Kidney (tissue), 14 donors: Measurements from ENCODE around the gene GREB1. TPM values are rescaled to one million over a fixed set of nuclear protein-coding genes. Genes with fewer than 3 reads are reported as not detected.

ENCODE experiments used
- DNase-seq, 5 donors: peaks; one replicate each; pipeline ENCODE4 v3.0.0-alpha.2; 2013 to 2020
- FAIRE-seq: peaks from 2 replicates; lab custom pipeline; 2012; peaks lifted over from hg19 to GRCh38; lab: Jason Lieb, UNC
- H3K27ac ChIP-seq, 2 donors: one replicate each; pipeline ENCODE4 v1.7.0; 2013; ENCODE audit warnings: low read depth in 2 of 2, low read length in 2 of 2, inconsistent platforms in 1 of 2
- H3K27me3 ChIP-seq: one replicate; pipeline ENCODE4 v1.7.1; 2013; ENCODE audit warnings: low read length, inconsistent platforms; ENCODE audit not compliant: control insufficient read depth, insufficient read depth
- H3K36me3 ChIP-seq, 3 donors: one replicate each; pipeline versions ENCODE4 v1.7.0 to v1.7.1; 2013; ENCODE audit warnings: low read length in 3 of 3, control low read depth in 1 of 3, inconsistent platforms in 1 of 3; ENCODE audit not compliant: insufficient read depth in 3 of 3, control insufficient read depth in 2 of 3
- H3K4me1 ChIP-seq, 3 donors: one replicate each; pipeline versions ENCODE4 v1.7.0 to v1.7.1; 2013; ENCODE audit warnings: low read length in 3 of 3, inconsistent platforms in 1 of 3, low read depth in 1 of 3; ENCODE audit not compliant: control insufficient read depth in 2 of 3, insufficient read depth in 2 of 3
- H3K4me3 ChIP-seq, 3 donors: one replicate each; pipeline versions ENCODE4 v1.7.0 to v1.8.1; 2013; ENCODE audit warnings: low read length in 3 of 3, control low read depth in 1 of 3, inconsistent platforms in 1 of 3
- H3K9ac ChIP-seq, 3 donors: one replicate each; pipeline versions ENCODE4 v1.7.0 to v1.7.1; 2013; ENCODE audit warnings: low read length in 3 of 3, control low read depth in 1 of 3, inconsistent platforms in 1 of 3
- H3K9me3 ChIP-seq, 3 donors: one replicate each; pipeline versions ENCODE4 v1.7.0 to v1.7.1; 2013; ENCODE audit warnings: low read length in 3 of 3, control low read depth in 1 of 3, inconsistent platforms in 1 of 3; ENCODE audit not compliant: control insufficient read depth in 2 of 3, insufficient read depth in 1 of 3
- intact Hi-C: fragments of 100-400 bp; cut with DNase I; formaldehyde crosslinking; loops from one replicate; pipeline ENCODE4 v1.11.1; 2022
- polyA plus RNA-seq: library from polyadenylated mRNA; stranded (reverse); fragments of 350-450 nt; fragmentation: Illumina TruSeq; extraction: RNeasy Lipid Tissue Mini Kit (QIAGEN cat#74804); gene quantifications from one replicate; pipeline ENCODE4 v1.2.3, GENCODE V29; 2014; ENCODE audit warnings: low read depth, low replicate concordance; ENCODE audit not compliant: insufficient read depth
- total RNA-seq: library from RNA; stranded (reverse); fragmentation: NEBNext Ultra II Directional; extraction: Animal tissue kit (Norgen Biotek cat#: 25700); gene quantifications from one replicate; pipeline ENCODE4 v1.2.1, GENCODE V29; 2021
- TF ChIP-seq, protein P1 (sequence below): IDR thresholded peaks from 3 replicates; pipeline ENCODE4 v1.5.1; 2012; ENCODE audit warnings: mild to moderate bottlenecking, moderate library complexity, borderline replicate concordance; ENCODE audit not compliant: insufficient read depth; ENCODE audit errors: extremely low read depth
- donor health status: control.
- donor health status: control.
- donor health status: control.
- donor health status: control.
- donor health status: control.
- donor health status: DM: yes; HTN: yes; CAD: no.
- donor health status: Normal renal cell carcinoma (clear cell type).

The GREB1 gene
- total and polyA plus RNA-seq, 2 donors from 2014 or later = 0.98 to 1.8 TPM

DNA sequence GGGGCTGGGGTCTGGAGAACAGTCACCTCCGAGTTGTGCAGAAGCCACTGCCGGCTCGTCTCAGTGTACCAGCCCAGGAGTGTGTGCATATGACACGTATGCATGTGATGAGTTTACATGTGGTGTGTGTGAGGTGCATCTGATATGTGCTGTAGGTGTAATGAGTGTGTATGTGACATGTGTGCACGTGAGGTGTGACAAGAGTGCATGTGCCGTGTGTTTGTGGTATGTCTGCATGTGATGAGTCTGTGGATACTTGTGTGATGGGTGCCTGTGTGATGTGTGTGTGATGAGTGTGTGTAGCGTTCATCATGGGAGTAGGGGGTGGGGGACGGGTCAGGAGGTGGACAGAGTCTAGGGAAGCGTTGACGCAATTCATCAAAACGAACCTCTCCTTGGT, 123.3 kb downstream of the GREB1 start:
- no peak overlapping the region for H3K9ac ChIP-seq
- no peaks in the 10 kb centered on the region for H3K36me3 ChIP-seq
- DNase-seq = no peak
- no peak for FAIRE-seq
- no peaks in the 10 kb centered on the region for H3K27me3 ChIP-seq
- H3K4me1 ChIP-seq = no peaks in the 10 kb centered on the region
- intact Hi-C loops = no loop called here
- no peak overlapping the region for H3K4me3 ChIP-seq
- H3K9me3 ChIP-seq = no peaks in the 10 kb centered on the region
- TF ChIP-seq, protein P1, sequence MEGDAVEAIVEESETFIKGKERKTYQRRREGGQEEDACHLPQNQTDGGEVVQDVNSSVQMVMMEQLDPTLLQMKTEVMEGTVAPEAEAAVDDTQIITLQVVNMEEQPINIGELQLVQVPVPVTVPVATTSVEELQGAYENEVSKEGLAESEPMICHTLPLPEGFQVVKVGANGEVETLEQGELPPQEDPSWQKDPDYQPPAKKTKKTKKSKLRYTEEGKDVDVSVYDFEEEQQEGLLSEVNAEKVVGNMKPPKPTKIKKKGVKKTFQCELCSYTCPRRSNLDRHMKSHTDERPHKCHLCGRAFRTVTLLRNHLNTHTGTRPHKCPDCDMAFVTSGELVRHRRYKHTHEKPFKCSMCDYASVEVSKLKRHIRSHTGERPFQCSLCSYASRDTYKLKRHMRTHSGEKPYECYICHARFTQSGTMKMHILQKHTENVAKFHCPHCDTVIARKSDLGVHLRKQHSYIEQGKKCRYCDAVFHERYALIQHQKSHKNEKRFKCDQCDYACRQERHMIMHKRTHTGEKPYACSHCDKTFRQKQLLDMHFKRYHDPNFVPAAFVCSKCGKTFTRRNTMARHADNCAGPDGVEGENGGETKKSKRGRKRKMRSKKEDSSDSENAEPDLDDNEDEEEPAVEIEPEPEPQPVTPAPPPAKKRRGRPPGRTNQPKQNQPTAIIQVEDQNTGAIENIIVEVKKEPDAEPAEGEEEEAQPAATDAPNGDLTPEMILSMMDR = no peak
- no peak overlapping the region for H3K27ac ChIP-seq

- Histone ChIP-seq H3K9ac (no peak overlapping the region), H3K36me3 (no peaks in the 10 kb centered on the region), H3K9me3 (no peaks in the 10 kb centered on the region), H3K27ac (no peak overlapping the region), H3K4me1 (no peaks in the 10 kb centered on the region), H3K27me3 (no peaks in the 10 kb centered on the region), H3K4me3 (no peak overlapping the region)
- no peak for FAIRE-seq
- intact Hi-C loops = no loop called here
- TF ChIP-seq, protein P1 = no peak
- no peak for DNase-seq
These were observed 123.8 kb downstream of the GREB1 start for GRCh38 chr2:11657646-11658045.

- H3K9ac ChIP-seq = no peak overlapping the region
- H3K9me3 ChIP-seq = no peaks in the 10 kb centered on the region
- FAIRE-seq (no peak), DNase-seq (no peak)
- H3K4me3 ChIP-seq = no peak overlapping the region
- H3K27ac ChIP-seq = no peak overlapping the region
- no peaks in the 10 kb centered on the region for H3K4me1 ChIP-seq
- H3K36me3 ChIP-seq = no peaks in the 10 kb centered on the region
- TF ChIP-seq, protein P1 = no peak
- intact Hi-C loops = no loop called here
- H3K27me3 ChIP-seq = no peaks in the 10 kb centered on the region
These were observed 124.6 kb downstream of the GREB1 start for GRCh38 chr2:11658208-11659114.
